ENCODE results near the gene PLPP7.
"Not testable (repeated sequence)": the region's sequence is repeated elsewhere in the genome, so short reads cannot be mapped to it uniquely, and the experiment has no call there.

Gene PLPP7

GRCh38 chr9:131271016-131271273, 18.6 kb upstream of the PLPP7 start:
- not testable (repeated sequence) for H3K4me2 ChIP-seq (ENCODE audit: low read length); H3K4me3 ChIP-seq (ENCODE audit: low read length); H3K4me1 ChIP-seq (ENCODE audit: control insufficient read depth, insufficient read depth, low read length); H3K36me3 ChIP-seq (ENCODE audit: insufficient read depth, low read length); H3K9me3 ChIP-seq (replicated peaks; ENCODE audit: low read length); H3K9ac ChIP-seq (ENCODE audit: low read depth, low read length)
- peaks cover 11% of the 10 kb centered on the region for H3K27me3 ChIP-seq (ENCODE audit: control insufficient read depth, insufficient read depth, low read length)

GRCh38 chr9:131271506-131271931, 18.0 kb upstream of the PLPP7 start:
- no peaks in the 10 kb centered on the region for H3K36me3 ChIP-seq (ENCODE audit: insufficient read depth, low read length)
- H3K4me2 ChIP-seq (ENCODE audit: low read length): no peak overlapping the region
- H3K4me3 ChIP-seq (ENCODE audit: low read length): no peak overlapping the region
- no peak overlapping the region for H3K9ac ChIP-seq (ENCODE audit: low read depth, low read length)
- H3K9me3 ChIP-seq (replicated peaks; ENCODE audit: low read length): no peaks in the 10 kb centered on the region
- peaks cover 17% of the 10 kb centered on the region for H3K27me3 ChIP-seq (ENCODE audit: control insufficient read depth, insufficient read depth, low read length)
- no peaks in the 10 kb centered on the region for H3K4me1 ChIP-seq (ENCODE audit: control insufficient read depth, insufficient read depth, low read length)

GRCh38 chr9:131272212-131272611, 17.3 kb upstream of the PLPP7 start:
- H3K9me3 ChIP-seq (replicated peaks; ENCODE audit: low read length): no peaks in the 10 kb centered on the region
- H3K9ac ChIP-seq (ENCODE audit: low read depth, low read length): no peak overlapping the region
- H3K4me1 ChIP-seq (ENCODE audit: control insufficient read depth, insufficient read depth, low read length): no peaks in the 10 kb centered on the region
- H3K4me2 ChIP-seq (ENCODE audit: low read length): no peak overlapping the region
- H3K27me3 ChIP-seq (ENCODE audit: control insufficient read depth, insufficient read depth, low read length): peaks cover 17% of the 10 kb centered on the region
- H3K4me3 ChIP-seq (ENCODE audit: low read length): no peak overlapping the region
- no peaks in the 10 kb centered on the region for H3K36me3 ChIP-seq (ENCODE audit: insufficient read depth, low read length)

- H3K9ac ChIP-seq (ENCODE audit: low read depth, low read length): no peak overlapping the region
- H3K9me3 ChIP-seq (replicated peaks; ENCODE audit: low read length): no peaks in the 10 kb centered on the region
- no peaks in the 10 kb centered on the region for H3K4me1 ChIP-seq (ENCODE audit: control insufficient read depth, insufficient read depth, low read length)
- no peaks in the 10 kb centered on the region for H3K36me3 ChIP-seq (ENCODE audit: insufficient read depth, low read length)
- H3K4me3 ChIP-seq (ENCODE audit: low read length): no peak overlapping the region
- H3K27me3 ChIP-seq (ENCODE audit: control insufficient read depth, insufficient read depth, low read length): peaks cover 17% of the 10 kb centered on the region
- H3K4me2 ChIP-seq (ENCODE audit: low read length): no peak overlapping the region
Measured at GRCh38 chr9:131273146-131273855, 16.2 kb upstream of the PLPP7 start.

- Histone ChIP-seq H3K4me1 (ENCODE audit: control insufficient read depth, insufficient read depth, low read length) (no peaks in the 10 kb centered on the region), H3K36me3 (ENCODE audit: insufficient read depth, low read length) (no peaks in the 10 kb centered on the region), H3K4me2 (ENCODE audit: low read length) (no peak overlapping the region), H3K27me3 (ENCODE audit: control insufficient read depth, insufficient read depth, low read length) (peaks cover 17% of the 10 kb centered on the region), H3K9me3 (replicated peaks; ENCODE audit: low read length) (no peaks in the 10 kb centered on the region), H3K9ac (ENCODE audit: low read depth, low read length) (no peak overlapping the region), H3K4me3 (ENCODE audit: low read length) (no peak overlapping the region)
Measured at GRCh38 chr9:131273856-131274673, 15.5 kb upstream of the PLPP7 start.

- H3K4me3 ChIP-seq (ENCODE audit: low read length): no peak overlapping the region
- H3K9me3 ChIP-seq (replicated peaks; ENCODE audit: low read length): no peaks in the 10 kb centered on the region
- no peak overlapping the region for H3K9ac ChIP-seq (ENCODE audit: low read depth, low read length)
- no peak overlapping the region for H3K4me2 ChIP-seq (ENCODE audit: low read length)
- H3K4me1 ChIP-seq (ENCODE audit: control insufficient read depth, insufficient read depth, low read length): no peaks in the 10 kb centered on the region
- H3K36me3 ChIP-seq (ENCODE audit: insufficient read depth, low read length): no peaks in the 10 kb centered on the region
- H3K27me3 ChIP-seq (ENCODE audit: control insufficient read depth, insufficient read depth, low read length): peaks cover 18% of the 10 kb centered on the region
Measured at GRCh38 chr9:131274674-131275331, 14.7 kb upstream of the PLPP7 start.

- no peak overlapping the region for H3K4me3 ChIP-seq (ENCODE audit: low read length)
Measured at GRCh38 chr9:131275332-131276093, 14.0 kb upstream of the PLPP7 start.

GRCh38 chr9:131276094-131276888, 13.2 kb upstream of the PLPP7 start, which contains the start of gene FAM78A:
Gene FAM78A (minus strand): TSS chr9:131276510. CDS start chr9:131276179, 331 bp downstream.
- Histone ChIP-seq H3K4me3 (ENCODE audit: low read length) (peak within 1 kb of the TSS; percentile 65), H3K4me1 (ENCODE audit: control insufficient read depth, insufficient read depth, low read length) (no peaks in the 10 kb centered on the region), H3K9ac (ENCODE audit: low read depth, low read length) (no peak within 1 kb of the TSS), H3K9me3 (replicated peaks; ENCODE audit: low read length) (no peaks in the 10 kb centered on the region), H3K4me2 (ENCODE audit: low read length) (peak within 1 kb of the TSS; percentile 73), H3K27me3 (ENCODE audit: control insufficient read depth, insufficient read depth, low read length) (peaks cover 29% of the 10 kb centered on the region), H3K36me3 (ENCODE audit: insufficient read depth, low read length) (no peaks in the 10 kb centered on the region)

More at GRCh38 chr9:131275332-131276093, 14.0 kb upstream of the PLPP7 start:
- Histone ChIP-seq H3K27me3 (ENCODE audit: control insufficient read depth, insufficient read depth, low read length) (peaks cover 22% of the 10 kb centered on the region), H3K36me3 (ENCODE audit: insufficient read depth, low read length) (no peaks in the 10 kb centered on the region), H3K9me3 (replicated peaks; ENCODE audit: low read length) (no peaks in the 10 kb centered on the region), H3K9ac (ENCODE audit: low read depth, low read length) (no peak overlapping the region), H3K4me1 (ENCODE audit: control insufficient read depth, insufficient read depth, low read length) (no peaks in the 10 kb centered on the region), H3K4me2 (ENCODE audit: low read length) (no peak overlapping the region)

GRCh38 chr9:131276891-131277286, 12.6 kb upstream of the PLPP7 start:
- Histone ChIP-seq H3K36me3 (ENCODE audit: insufficient read depth, low read length) (no peaks in the 10 kb centered on the region), H3K4me1 (ENCODE audit: control insufficient read depth, insufficient read depth, low read length) (no peaks in the 10 kb centered on the region), H3K27me3 (ENCODE audit: control insufficient read depth, insufficient read depth, low read length) (peaks cover 35% of the 10 kb centered on the region), H3K9me3 (replicated peaks; ENCODE audit: low read length) (no peaks in the 10 kb centered on the region), H3K9ac (ENCODE audit: low read depth, low read length) (no peak overlapping the region), H3K4me2 (ENCODE audit: low read length) (peak overlapping the region; percentile 73), H3K4me3 (ENCODE audit: low read length) (peak overlapping the region; percentile 49)

GRCh38 chr9:131277287-131277909, 12.1 kb upstream of the PLPP7 start:
- Histone ChIP-seq H3K4me2 (ENCODE audit: low read length) (peak overlapping the region; percentile 73), H3K4me3 (ENCODE audit: low read length) (peak overlapping the region; percentile 65), H3K9ac (ENCODE audit: low read depth, low read length) (no peak overlapping the region), H3K36me3 (ENCODE audit: insufficient read depth, low read length) (no peaks in the 10 kb centered on the region), H3K4me1 (ENCODE audit: control insufficient read depth, insufficient read depth, low read length) (no peaks in the 10 kb centered on the region), H3K9me3 (replicated peaks; ENCODE audit: low read length) (no peaks in the 10 kb centered on the region), H3K27me3 (ENCODE audit: control insufficient read depth, insufficient read depth, low read length) (peaks cover 40% of the 10 kb centered on the region)
